Measurements from ENCODE around the gene HAAO.

DNA sequence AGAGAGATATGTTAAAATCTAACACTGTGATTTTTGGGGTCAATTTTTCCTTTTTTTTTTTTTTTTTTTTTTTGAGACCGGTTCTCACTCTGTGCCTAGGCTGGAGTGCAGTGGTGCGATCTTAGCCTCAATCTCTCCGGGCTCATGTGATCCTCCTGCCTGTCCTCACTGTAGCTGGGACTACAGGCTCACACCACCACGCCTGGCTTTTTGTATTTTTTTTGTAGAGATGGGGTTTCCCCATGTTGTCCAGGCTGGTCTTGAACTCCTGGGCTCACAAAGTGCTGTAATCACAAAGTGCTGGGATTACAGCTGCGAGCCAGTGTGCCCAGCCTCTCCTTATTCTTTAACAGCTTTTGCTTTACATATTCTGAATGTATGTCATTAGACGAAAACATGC, 2.9 kb upstream of the HAAO start:
- TF ChIP-seq, protein P1, sequence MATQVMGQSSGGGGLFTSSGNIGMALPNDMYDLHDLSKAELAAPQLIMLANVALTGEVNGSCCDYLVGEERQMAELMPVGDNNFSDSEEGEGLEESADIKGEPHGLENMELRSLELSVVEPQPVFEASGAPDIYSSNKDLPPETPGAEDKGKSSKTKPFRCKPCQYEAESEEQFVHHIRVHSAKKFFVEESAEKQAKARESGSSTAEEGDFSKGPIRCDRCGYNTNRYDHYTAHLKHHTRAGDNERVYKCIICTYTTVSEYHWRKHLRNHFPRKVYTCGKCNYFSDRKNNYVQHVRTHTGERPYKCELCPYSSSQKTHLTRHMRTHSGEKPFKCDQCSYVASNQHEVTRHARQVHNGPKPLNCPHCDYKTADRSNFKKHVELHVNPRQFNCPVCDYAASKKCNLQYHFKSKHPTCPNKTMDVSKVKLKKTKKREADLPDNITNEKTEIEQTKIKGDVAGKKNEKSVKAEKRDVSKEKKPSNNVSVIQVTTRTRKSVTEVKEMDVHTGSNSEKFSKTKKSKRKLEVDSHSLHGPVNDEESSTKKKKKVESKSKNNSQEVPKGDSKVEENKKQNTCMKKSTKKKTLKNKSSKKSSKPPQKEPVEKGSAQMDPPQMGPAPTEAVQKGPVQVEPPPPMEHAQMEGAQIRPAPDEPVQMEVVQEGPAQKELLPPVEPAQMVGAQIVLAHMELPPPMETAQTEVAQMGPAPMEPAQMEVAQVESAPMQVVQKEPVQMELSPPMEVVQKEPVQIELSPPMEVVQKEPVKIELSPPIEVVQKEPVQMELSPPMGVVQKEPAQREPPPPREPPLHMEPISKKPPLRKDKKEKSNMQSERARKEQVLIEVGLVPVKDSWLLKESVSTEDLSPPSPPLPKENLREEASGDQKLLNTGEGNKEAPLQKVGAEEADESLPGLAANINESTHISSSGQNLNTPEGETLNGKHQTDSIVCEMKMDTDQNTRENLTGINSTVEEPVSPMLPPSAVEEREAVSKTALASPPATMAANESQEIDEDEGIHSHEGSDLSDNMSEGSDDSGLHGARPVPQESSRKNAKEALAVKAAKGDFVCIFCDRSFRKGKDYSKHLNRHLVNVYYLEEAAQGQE (IDR thresholded peaks at IDR 0.05; ENCODE audit: insufficient read depth in 1 of 2, low read depth in 2 of 2, low read length in 1 of 2) = no peak
- TF ChIP-seq, protein P2, sequence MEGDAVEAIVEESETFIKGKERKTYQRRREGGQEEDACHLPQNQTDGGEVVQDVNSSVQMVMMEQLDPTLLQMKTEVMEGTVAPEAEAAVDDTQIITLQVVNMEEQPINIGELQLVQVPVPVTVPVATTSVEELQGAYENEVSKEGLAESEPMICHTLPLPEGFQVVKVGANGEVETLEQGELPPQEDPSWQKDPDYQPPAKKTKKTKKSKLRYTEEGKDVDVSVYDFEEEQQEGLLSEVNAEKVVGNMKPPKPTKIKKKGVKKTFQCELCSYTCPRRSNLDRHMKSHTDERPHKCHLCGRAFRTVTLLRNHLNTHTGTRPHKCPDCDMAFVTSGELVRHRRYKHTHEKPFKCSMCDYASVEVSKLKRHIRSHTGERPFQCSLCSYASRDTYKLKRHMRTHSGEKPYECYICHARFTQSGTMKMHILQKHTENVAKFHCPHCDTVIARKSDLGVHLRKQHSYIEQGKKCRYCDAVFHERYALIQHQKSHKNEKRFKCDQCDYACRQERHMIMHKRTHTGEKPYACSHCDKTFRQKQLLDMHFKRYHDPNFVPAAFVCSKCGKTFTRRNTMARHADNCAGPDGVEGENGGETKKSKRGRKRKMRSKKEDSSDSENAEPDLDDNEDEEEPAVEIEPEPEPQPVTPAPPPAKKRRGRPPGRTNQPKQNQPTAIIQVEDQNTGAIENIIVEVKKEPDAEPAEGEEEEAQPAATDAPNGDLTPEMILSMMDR (IDR thresholded peaks at IDR 0.05) = no peak
- TF ChIP-seq POLR2AphosphoS5 (IDR thresholded peaks at IDR 0.05; ENCODE audit: low read depth, low read length) = no peak
